Mesothelial cell of epicardium (in vitro differentiated cells): Measurements from ENCODE around the gene SULT2A1. TPM values are rescaled to one million over a fixed set of nuclear protein-coding genes. Genes with fewer than 3 reads are reported as not detected.
A peak's percentile ranks its signal among the peaks of the same experiment; 100 is the strongest.

Source experiments
- DNase-seq, 2 experiments: peaks; one replicate each; pipeline ENCODE4 v3.0.0; 2021; ENCODE audit warnings: low spot score in 2 of 2; ENCODE audit not compliant: unreplicated experiment in 2 of 2
- H3K27ac Mint-ChIP-seq: 2 replicates; pipeline ENCODE4 v1.8.0; 2021; ENCODE audit warnings: mixed read lengths
- H3K27me3 Mint-ChIP-seq: 2 replicates; pipeline ENCODE4 v1.8.0; 2021; ENCODE audit warnings: low read depth, mixed read lengths
- H3K36me3 Mint-ChIP-seq: 2 replicates; pipeline ENCODE4 v1.8.0; 2021; ENCODE audit warnings: mixed read lengths
- H3K4me1 Mint-ChIP-seq: 2 replicates; pipeline ENCODE4 v1.8.0; 2021; ENCODE audit warnings: mixed read lengths
- H3K4me3 Mint-ChIP-seq: 2 replicates; pipeline ENCODE4 v1.8.0; 2021; ENCODE audit warnings: mild to moderate bottlenecking, moderate library complexity, mixed read lengths
- H3K9me3 Mint-ChIP-seq: 2 replicates; pipeline ENCODE4 v1.8.0; 2021; ENCODE audit warnings: mixed read lengths
- CTCF ChIP-seq: fragments of 200-600 bp; sonication (generic); IDR thresholded peaks from one replicate; pipeline ENCODE4 v1.5.0; 2021; ENCODE audit warnings: antibody characterized with exemption; ENCODE audit not compliant: unreplicated experiment
- total RNA-seq: library from RNA; stranded (reverse); gene quantifications from 3 replicates; pipeline ENCODE4 v1.2.1, GENCODE V29; 2021

SULT2A1 gene
- total RNA-seq, 1 donor from 2014 or later: not detected

- Mint-ChIP-seq H3K4me3 (no peak overlapping the region), H3K4me1 (no peaks in the 10 kb centered on the region), H3K27me3 (no peaks in the 10 kb centered on the region), H3K27ac (no peak overlapping the region), H3K9me3 (peaks cover 8% of the 10 kb centered on the region), H3K36me3 (peaks cover under 1% of the 10 kb centered on the region)
- DNase-seq: no peak
- no peak for TF ChIP-seq CTCF
These were observed 11.7 kb upstream of the SULT2A1 start for GRCh38 chr19:47897861-47898260.

- no peak for TF ChIP-seq CTCF
- Mint-ChIP-seq H3K27ac (no peak overlapping the region), H3K4me3 (no peak overlapping the region), H3K36me3 (peaks cover 2% of the 10 kb centered on the region), H3K27me3 (no peaks in the 10 kb centered on the region), H3K4me1 (peaks cover 5% of the 10 kb centered on the region), H3K9me3 (peaks cover 13% of the 10 kb centered on the region)
- no peak for DNase-seq
These were observed 10.7 kb upstream of the SULT2A1 start for GRCh38 chr19:47896773-47897172.

GRCh38 chr19:47896019-47896418 lies 9.9 kb upstream of the SULT2A1 start:
- Mint-ChIP-seq H3K4me1 (peaks cover 11% of the 10 kb centered on the region), H3K9me3 (peaks cover 13% of the 10 kb centered on the region), H3K27ac (no peak overlapping the region), H3K27me3 (no peaks in the 10 kb centered on the region), H3K36me3 (peaks cover 2% of the 10 kb centered on the region), H3K4me3 (no peak overlapping the region)
- TF ChIP-seq CTCF: no peak
- DNase-seq: no peak

- no peak for DNase-seq
- H3K9me3 Mint-ChIP-seq: peaks cover 13% of the 10 kb centered on the region
- TF ChIP-seq CTCF: no peak
- H3K4me3 Mint-ChIP-seq: no peak overlapping the region
- no peaks in the 10 kb centered on the region for H3K27me3 Mint-ChIP-seq
- peaks cover 17% of the 10 kb centered on the region for H3K4me1 Mint-ChIP-seq
- no peak overlapping the region for H3K27ac Mint-ChIP-seq
- H3K36me3 Mint-ChIP-seq: peaks cover 2% of the 10 kb centered on the region
These were observed 9.2 kb upstream of the SULT2A1 start for GRCh38 chr19:47895165-47895782.

- Mint-ChIP-seq H3K4me1 (peaks cover 17% of the 10 kb centered on the region), H3K27ac (peak overlapping the region; percentile 92), H3K27me3 (no peaks in the 10 kb centered on the region), H3K36me3 (peaks cover 2% of the 10 kb centered on the region), H3K4me3 (no peak overlapping the region), H3K9me3 (peaks cover 13% of the 10 kb centered on the region)
- no peak for TF ChIP-seq CTCF
- DNase-seq: peak in 1 of 2 experiments; percentile 40
These were observed 6.0 kb upstream of the SULT2A1 start for GRCh38 chr19:47891923-47892666.
